ENCODE results near the gene SH3YL1. TPM values are rescaled to one million over a fixed set of nuclear protein-coding genes. Genes with fewer than 3 reads are reported as not detected.

SH3YL1 gene
- total RNA-seq, 1 experiment from 2014 or later, result 33.6 TPM

- DNase-seq (ENCODE audit: low spot score), result no peak
Observed at GRCh38 chr2:282371-283263, 18.8 kb upstream of the SH3YL1 start.

GRCh38 chr2:281381-281780 lies 17.5 kb upstream of the SH3YL1 start:
- no peak for DNase-seq (ENCODE audit: low spot score)

- no peak for DNase-seq (ENCODE audit: low spot score)
Observed at GRCh38 chr2:280650-281110, 16.8 kb upstream of the SH3YL1 start.

GRCh38 chr2:279956-280649 lies 16.3 kb upstream of the SH3YL1 start:
- no peak for DNase-seq (ENCODE audit: low spot score)

- no peak for DNase-seq (ENCODE audit: low spot score)
Observed at GRCh38 chr2:279366-279765, 15.5 kb upstream of the SH3YL1 start.

- DNase-seq (ENCODE audit: low spot score), result no peak
Observed at GRCh38 chr2:278927-279320, 15.1 kb upstream of the SH3YL1 start.

GRCh38 chr2:278312-278926 lies 14.6 kb upstream of the SH3YL1 start:
- DNase-seq (ENCODE audit: low spot score), result no peak

- no peak for DNase-seq (ENCODE audit: low spot score)
Observed at GRCh38 chr2:275466-275865, 11.6 kb upstream of the SH3YL1 start.

GRCh38 chr2:274503-274902 lies 10.7 kb upstream of the SH3YL1 start:
- peak; percentile 15 for DNase-seq (ENCODE audit: low spot score)

- DNase-seq (ENCODE audit: low spot score), result peak; percentile 19
Observed at GRCh38 chr2:273333-273732, 9.5 kb upstream of the SH3YL1 start.

GRCh38 chr2:271917-272316 lies 8.1 kb upstream of the SH3YL1 start:
- no peak for DNase-seq (ENCODE audit: low spot score)

GRCh38 chr2:270861-271260 lies 7.0 kb upstream of the SH3YL1 start:
- no peak for DNase-seq (ENCODE audit: low spot score)

- DNase-seq (ENCODE audit: low spot score), result no peak
Observed at GRCh38 chr2:269356-270030, 5.7 kb upstream of the SH3YL1 start.

- DNase-seq (ENCODE audit: low spot score), result no peak
Observed at GRCh38 chr2:268323-268722, 4.5 kb upstream of the SH3YL1 start.

- DNase-seq (ENCODE audit: low spot score), result peak; percentile 98
Observed at GRCh38 chr2:264493-265468, 949 bp upstream of the SH3YL1 start, which contains the start of gene ACP1. Gene ACP1 (plus strand): TSS chr2:264947. CDS start chr2:264965, 18 bp downstream.

- peak; percentile 31 for DNase-seq (ENCODE audit: low spot score)
Observed at GRCh38 chr2:263022-263738, 652 bp downstream of the SH3YL1 start.

- DNase-seq (ENCODE audit: low spot score), result peak; percentile 7
Observed at GRCh38 chr2:262117-262516, 1.7 kb downstream of the SH3YL1 start.

GRCh38 chr2:260507-261161 lies 3.2 kb downstream of the SH3YL1 start:
- DNase-seq (ENCODE audit: low spot score), result peak; percentile 16

GRCh38 chr2:259789-260331 lies 4.0 kb downstream of the SH3YL1 start:
- no peak for DNase-seq (ENCODE audit: low spot score)

All from HT-29 (cell line).